ENCODE results near the gene PCDH8.

- TF ChIP-seq GATA3 (IDR thresholded peaks at IDR 0.05; ENCODE audit: low read depth, low read length): no peak
- no peak for TF ChIP-seq GATA2 (IDR thresholded peaks at IDR 0.05; ENCODE audit: low read depth, low read length)
Measured at GRCh38 chr13:52878831-52879230, 30.4 kb upstream of the PCDH8 start.
